Thymus (tissue), 14 donors: Measurements from ENCODE around the gene ZBTB8OS. TPM values are rescaled to one million over a fixed set of nuclear protein-coding genes. Genes with fewer than 3 reads are reported as not detected.
"Not testable (repeated sequence)": the region's sequence is repeated elsewhere in the genome, so short reads cannot be mapped to it uniquely, and the experiment has no call there.

Source experiments
- DNase-seq, 9 donors: peaks; one replicate each; pipeline ENCODE4 v3.0.0-alpha.2; 2013; ENCODE audit warnings: low spot score in 9 of 9, low read depth in 6 of 9, missing footprints in 1 of 9
- H3K27ac ChIP-seq, 2 donors: one replicate each; pipeline ENCODE4 v1.5.1; 2013; ENCODE audit warnings: control low read depth in 1 of 2, low read depth in 1 of 2, low read length in 1 of 2, mild to moderate bottlenecking in 1 of 2, moderate library complexity in 1 of 2
- H3K27me3 ChIP-seq, 2 donors: one replicate each; pipeline ENCODE4 v1.5.1; 2013; ENCODE audit warnings: low read length in 1 of 2; ENCODE audit not compliant: control insufficient read depth in 2 of 2, insufficient read depth in 1 of 2
- H3K36me3 ChIP-seq, 2 donors: one replicate each; pipeline ENCODE4 v1.5.1; 2013; ENCODE audit warnings: low read length in 1 of 2, mild to moderate bottlenecking in 1 of 2, moderate library complexity in 1 of 2; ENCODE audit not compliant: control insufficient read depth in 2 of 2, insufficient read depth in 2 of 2
- H3K4me1 ChIP-seq, 2 donors: one replicate each; pipeline ENCODE4 v1.5.1; 2013; ENCODE audit warnings: low read length in 2 of 2; ENCODE audit not compliant: control insufficient read depth in 2 of 2, insufficient read depth in 2 of 2
- H3K4me3 ChIP-seq, 2 donors: one replicate each; pipeline ENCODE4 v1.5.1; 2013; ENCODE audit warnings: low read length in 2 of 2, control low read depth in 1 of 2, mild to moderate bottlenecking in 1 of 2
- H3K9me3 ChIP-seq, 2 donors: one replicate each; pipeline ENCODE4 v1.5.1; 2013; ENCODE audit warnings: low read length in 1 of 2, mild to moderate bottlenecking in 1 of 2; ENCODE audit not compliant: control insufficient read depth in 2 of 2, insufficient read depth in 1 of 2
- WGBS: extraction: QIAGEN DNeasy Blood & Tissue Kit; methylation state at CpG from one replicate; pipeline ENCODE4 v1.1.7; 2013; 5-methylcytosine and 5-hydroxymethylcytosine counted together
- long read RNA-seq, 10 donors: transcript quantifications; one replicate each; lab custom pipeline, GENCODE V29; 2026
- polyA plus RNA-seq: library from polyadenylated mRNA; stranded (reverse); fragments of 200-250 nt; gene quantifications from one replicate; pipeline ENCODE4 v1.2.3, GENCODE V29; 2013
- total RNA-seq: library from RNA; stranded (reverse); fragments of 120-200 nt; gene quantifications from one replicate; pipeline ENCODE4 v1.2.4, GENCODE V29; 2013
- donor health status: healthy.

Gene ZBTB8OS
- 56.0 TPM for total RNA-seq
- polyA plus RNA-seq, result 64.8 TPM
- long read RNA-seq, donor 1, partial matches to known transcripts, result 0 of 3 reads
- long read RNA-seq, donor 1, other reads (novel, unspliced or antisense), result 0 of 3 reads
- long read RNA-seq, donor 2, transcript ZBTB8OS-208 (7 exons, 1,601 nt), result major isoform, 8 of 14 reads
- long read RNA-seq, donor 2, transcript ZBTB8OS-204 (6 exons, 514 nt), result minor isoform, 5 of 14 reads
- long read RNA-seq, donor 2, partial matches to known transcripts, result 0 of 14 reads
- long read RNA-seq, donor 2, other reads (novel, unspliced or antisense), result 0 of 14 reads
- long read RNA-seq, donor 3, transcript ZBTB8OS-204 (6 exons, 514 nt), result minor isoform, 7 of 30 reads
- long read RNA-seq, donor 3, transcript ZBTB8OS-208 (7 exons, 1,601 nt), result major isoform, 16 of 30 reads
- long read RNA-seq, donor 3, partial matches to known transcripts, result 0 of 30 reads
- long read RNA-seq, donor 3, other reads (novel, unspliced or antisense), result 0 of 30 reads
- long read RNA-seq, donor 4, partial matches to known transcripts, result 0 of 5 reads
- long read RNA-seq, donor 4, other reads (novel, unspliced or antisense), result 0 of 5 reads
- long read RNA-seq, donor 5, transcript ZBTB8OS-208 (7 exons, 1,601 nt), result major isoform, 8 of 13 reads
- long read RNA-seq, donor 5, partial matches to known transcripts, result 0 of 13 reads
- long read RNA-seq, donor 5, other reads (novel, unspliced or antisense), result 0 of 13 reads
- long read RNA-seq, donor 6, partial matches to known transcripts, result 49 of 132 reads
- long read RNA-seq, donor 6, other reads (novel, unspliced or antisense), result 77 of 132 reads
- long read RNA-seq, donor 7, transcript ZBTB8OS-208 (7 exons, 1,601 nt), result major isoform, 10 of 549 reads
- long read RNA-seq, donor 7, partial matches to known transcripts, result 340 of 549 reads
- long read RNA-seq, donor 7, other reads (novel, unspliced or antisense), result 195 of 549 reads
- long read RNA-seq, donor 8, partial matches to known transcripts, result 0 of 1 reads
- long read RNA-seq, donor 8, other reads (novel, unspliced or antisense), result 0 of 1 reads
- long read RNA-seq, donor 9, partial matches to known transcripts, result 0 of 11 reads
- long read RNA-seq, donor 9, other reads (novel, unspliced or antisense), result 0 of 11 reads
- long read RNA-seq, donor 10, partial matches to known transcripts, result 124 of 200 reads
- long read RNA-seq, donor 10, other reads (novel, unspliced or antisense), result 71 of 200 reads

DNA sequence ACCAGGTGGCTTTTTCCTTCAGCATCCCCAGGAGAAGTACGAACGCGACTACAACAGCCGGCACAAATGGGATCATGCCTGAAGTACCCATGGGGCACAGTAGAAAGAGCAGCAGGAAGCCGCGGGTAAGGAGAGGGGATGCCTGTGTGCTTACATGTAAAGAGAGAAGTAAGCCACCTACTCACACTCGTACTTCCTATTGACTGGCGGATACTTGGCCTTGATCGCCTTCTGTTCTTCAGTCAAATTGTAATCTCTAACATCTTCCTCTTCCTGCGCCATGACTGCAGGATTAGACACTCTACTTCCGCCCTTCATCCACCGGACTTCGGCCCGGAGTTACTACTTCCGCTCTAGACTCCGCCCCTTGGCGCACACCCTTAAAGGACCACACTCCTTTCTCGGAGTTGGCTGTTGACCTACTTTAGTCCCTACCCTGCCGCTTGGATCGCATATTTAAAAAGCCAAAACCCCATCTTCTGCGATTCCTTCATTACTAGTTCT, at the start of gene ZBTB8OS:
Gene ZBTB8OS, minus strand, starts transcription at position 303 of the 504 bp plus-strand sequence. Its CDS starts 21 bp downstream, at position 282.
- Histone ChIP-seq H3K27me3 (no peaks in the 10 kb centered on the region), H3K9me3 (no peaks in the 10 kb centered on the region), H3K4me1 (peaks cover 14 to 20% of the 10 kb centered on the region in 2 donors), H3K4me3 (peak within 1 kb of the TSS; percentile 74 to 95), H3K27ac (peak within 1 kb of the TSS; percentile 99), H3K36me3 (peaks cover 11 to 31% of the 10 kb centered on the region in 2 donors)
- WGBS, result under 1% methylated on average over 21 of the region's 21 CpGs
- DNase-seq, result peak; percentile 79 to 97 (median 92)

DNA sequence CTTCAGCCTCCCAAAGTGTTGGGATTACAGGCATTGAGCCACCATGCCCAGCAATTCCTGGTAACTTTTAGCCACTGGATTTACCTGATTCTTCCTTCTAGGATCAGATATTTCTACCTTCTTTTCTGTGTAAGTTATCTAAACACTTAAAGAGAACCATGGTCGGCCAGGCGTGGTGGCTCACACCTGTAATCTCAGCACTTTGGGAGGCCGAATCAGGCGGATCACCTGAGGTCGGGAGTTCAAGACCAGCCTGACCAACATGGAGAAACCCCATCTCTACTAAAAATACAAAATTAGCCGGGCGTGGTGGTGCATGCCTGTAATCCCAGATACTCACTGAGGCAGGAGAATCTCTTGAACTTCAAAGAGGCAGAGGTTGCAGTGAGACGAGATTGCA, 46.6 kb upstream of the ZBTB8OS start:
- not testable (repeated sequence) for H3K4me3 ChIP-seq, DNase-seq, H3K27ac ChIP-seq, H3K4me1 ChIP-seq, H3K36me3 ChIP-seq, H3K9me3 ChIP-seq
- H3K27me3 ChIP-seq, result peaks cover 9 to 11% of the 10 kb centered on the region in 2 donors
- WGBS, result 97% methylated on average over 8 of the region's 8 CpGs

- peaks cover 0 to 1% of the 10 kb centered on the region in 2 donors for H3K27me3 ChIP-seq
- no peaks in the 10 kb centered on the region for H3K4me1 ChIP-seq
- H3K4me3 ChIP-seq, result no peak overlapping the region
- no peak for DNase-seq
- over 99% methylated on average over 9 of the region's 9 CpGs for WGBS
- H3K36me3 ChIP-seq, result no peaks in the 10 kb centered on the region
- no peaks in the 10 kb centered on the region for H3K9me3 ChIP-seq
- no peak overlapping the region for H3K27ac ChIP-seq
Measured at GRCh38 chr1:32696041-32696440, 45.7 kb upstream of the ZBTB8OS start.

- 85% methylated on average over 17 of the region's 17 CpGs for WGBS
- H3K27me3 ChIP-seq, result no peaks in the 10 kb centered on the region
- DNase-seq, result no peak
- H3K27ac ChIP-seq, result no peak overlapping the region
- H3K4me1 ChIP-seq, result no peaks in the 10 kb centered on the region
- H3K9me3 ChIP-seq, result no peaks in the 10 kb centered on the region
- H3K4me3 ChIP-seq, result no peak overlapping the region
- H3K36me3 ChIP-seq, result no peaks in the 10 kb centered on the region
Measured at GRCh38 chr1:32695098-32695904, 45.0 kb upstream of the ZBTB8OS start.

GRCh38 chr1:32693455-32694174, 43.3 kb upstream of the ZBTB8OS start:
- Histone ChIP-seq H3K9me3 (no peaks in the 10 kb centered on the region), H3K4me3 (no peak overlapping the region), H3K27ac (peak overlapping the region in 1 of 2 donors; percentile 18), H3K36me3 (peaks cover 0 to 2% of the 10 kb centered on the region in 2 donors), H3K27me3 (no peaks in the 10 kb centered on the region), H3K4me1 (no peaks in the 10 kb centered on the region)
- 98% methylated on average over 6 of the region's 6 CpGs for WGBS
- no peak for DNase-seq

DNA sequence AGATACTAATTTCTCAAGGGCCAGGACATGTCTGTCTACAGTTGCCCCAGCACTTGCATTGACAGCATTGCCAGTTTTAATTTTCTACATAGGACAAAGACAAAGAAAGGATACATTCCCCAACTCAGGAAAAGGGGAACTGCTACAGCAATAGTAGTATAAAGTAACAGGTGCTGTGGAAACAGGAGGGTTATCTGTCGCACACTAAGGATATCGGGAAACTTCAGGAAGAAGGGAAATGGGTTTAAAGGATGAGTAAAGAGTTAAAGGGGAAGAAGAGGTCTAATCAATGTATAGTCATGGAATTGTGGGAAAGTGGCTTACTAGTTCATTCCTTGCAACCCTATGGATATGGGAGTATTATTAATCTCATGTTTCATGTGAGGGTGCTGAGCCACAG, 36.0 kb upstream of the ZBTB8OS start:
- Histone ChIP-seq H3K4me3 (no peak overlapping the region), H3K9me3 (no peaks in the 10 kb centered on the region), H3K27me3 (no peaks in the 10 kb centered on the region), H3K4me1 (no peaks in the 10 kb centered on the region), H3K36me3 (peaks cover 28 to 58% of the 10 kb centered on the region in 2 donors), H3K27ac (no peak overlapping the region)
- WGBS, result 98% methylated on average over 2 of the region's 2 CpGs
- no peak for DNase-seq

DNA sequence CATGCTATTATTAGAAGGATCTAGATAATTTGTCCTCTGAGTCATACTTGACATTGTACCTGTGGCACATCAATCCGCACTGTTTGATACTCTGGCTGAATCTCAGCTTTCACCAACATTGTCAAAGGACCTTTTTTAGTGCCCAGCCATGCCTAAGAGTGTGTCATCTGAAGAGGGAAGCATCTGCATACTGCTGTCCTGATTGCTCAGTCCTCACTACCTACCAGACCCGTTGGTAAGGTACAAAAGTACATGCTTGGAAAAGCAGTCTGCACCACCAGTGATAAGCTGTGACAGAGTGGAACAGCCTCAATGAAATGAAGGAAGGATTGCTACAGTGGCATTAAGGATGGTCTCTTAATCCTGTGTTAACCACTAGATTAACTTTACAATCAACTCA, 35.1 kb upstream of the ZBTB8OS start:
- 86% methylated on average over 2 of the region's 2 CpGs for WGBS
- H3K27ac ChIP-seq, result no peak overlapping the region

More for the DNA sequence above, 35.1 kb upstream of the ZBTB8OS start:
- peaks cover 33 to 67% of the 10 kb centered on the region in 2 donors for H3K36me3 ChIP-seq
- no peak overlapping the region for H3K4me3 ChIP-seq
- H3K27me3 ChIP-seq, result no peaks in the 10 kb centered on the region
- DNase-seq, result no peak
- H3K4me1 ChIP-seq, result no peaks in the 10 kb centered on the region
- no peaks in the 10 kb centered on the region for H3K9me3 ChIP-seq
